GM08714 (cell line): Measurements from ENCODE around the gene KIFC3.
"Not testable (repeated sequence)": the region's sequence is repeated elsewhere in the genome, so short reads cannot be mapped to it uniquely, and the experiment has no call there.

Source experiments
- H3K4me3 ChIP-seq: fragments of 200-500 bp; sonication (Bioruptor generic); 2 replicates; pipeline ENCODE4 v1.5.1; 2014; ENCODE audit warnings: mild to moderate bottlenecking, low read length, inconsistent platforms
- ZNF274 ChIP-seq: IDR thresholded peaks from 2 replicates; pipeline ENCODE4 v1.6.1; 2012; ENCODE audit warnings: mild to moderate bottlenecking, low read depth, low read length

The KIFC3 gene

DNA sequence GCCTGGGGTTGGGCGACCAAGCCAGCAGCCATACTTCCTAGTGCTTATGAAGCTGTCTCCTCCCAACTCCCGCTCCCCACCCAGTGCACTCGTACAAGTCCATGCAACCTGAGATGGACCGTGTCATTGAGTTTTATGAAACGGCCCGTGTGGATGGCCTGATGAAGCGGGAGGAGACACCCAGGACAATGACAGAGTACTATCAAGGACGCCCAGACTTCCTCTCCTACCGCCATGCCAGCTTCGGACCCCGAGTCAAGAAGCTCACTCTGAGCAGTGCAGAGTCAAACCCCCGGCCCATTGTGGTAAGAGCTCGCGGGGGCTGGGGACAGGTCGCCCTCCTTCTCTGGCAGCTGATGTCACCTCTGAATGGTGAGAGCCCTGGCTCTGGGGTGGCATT is 77.8 kb downstream of the KIFC3 start:
- TF ChIP-seq ZNF274: no peak
- H3K4me3 ChIP-seq: no peak overlapping the region

DNA sequence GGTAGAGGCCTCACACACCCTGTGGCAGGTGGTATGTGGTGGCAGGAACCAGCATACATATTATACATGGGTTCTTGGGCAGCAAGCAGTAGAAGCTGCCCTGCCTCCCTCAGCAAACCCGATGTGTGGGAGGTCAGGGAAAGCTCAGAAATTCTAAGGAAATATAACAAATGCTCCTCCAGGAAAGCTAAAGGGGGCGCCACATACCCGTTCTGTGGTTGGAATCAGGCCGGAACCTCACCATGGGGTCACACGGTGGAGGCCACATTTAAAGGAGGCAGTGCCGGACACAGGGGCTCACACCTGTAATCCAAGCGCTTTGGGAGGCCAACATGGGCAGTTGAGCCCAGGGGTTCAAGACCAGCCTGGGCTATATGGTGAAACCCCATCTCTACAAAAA is 79.1 kb downstream of the KIFC3 start:
- no peak for TF ChIP-seq ZNF274
- H3K4me3 ChIP-seq: no peak overlapping the region

DNA sequence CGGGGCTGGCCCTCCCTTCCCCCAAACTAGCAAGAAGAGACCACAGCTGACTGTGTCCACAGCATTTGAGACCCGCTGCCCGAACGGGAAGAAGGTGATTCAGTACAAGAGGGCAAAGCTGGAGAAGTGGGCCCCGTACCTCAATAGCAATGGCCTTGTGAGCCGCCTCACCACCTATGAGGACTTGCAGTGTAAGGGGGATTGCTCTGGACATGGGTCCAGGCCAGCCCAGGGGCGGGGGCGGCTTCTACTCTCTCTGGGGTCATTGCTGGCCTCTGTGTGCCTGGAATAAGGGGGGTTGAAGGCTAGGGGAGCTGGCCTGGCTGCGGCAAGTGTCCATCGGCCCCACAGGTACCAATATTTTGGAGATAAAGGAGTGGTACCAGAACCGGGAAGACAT is 79.6 kb downstream of the KIFC3 start:
- H3K4me3 ChIP-seq: no peak overlapping the region
- no peak for TF ChIP-seq ZNF274

GRCh38 chr16:57722210-57722499 is 80.1 kb downstream of the KIFC3 start:
- no peak for TF ChIP-seq ZNF274
- H3K4me3 ChIP-seq: no peak overlapping the region

GRCh38 chr16:57721356-57722209 is 80.7 kb downstream of the KIFC3 start:
- TF ChIP-seq ZNF274: no peak
- H3K4me3 ChIP-seq: no peak overlapping the region

DNA sequence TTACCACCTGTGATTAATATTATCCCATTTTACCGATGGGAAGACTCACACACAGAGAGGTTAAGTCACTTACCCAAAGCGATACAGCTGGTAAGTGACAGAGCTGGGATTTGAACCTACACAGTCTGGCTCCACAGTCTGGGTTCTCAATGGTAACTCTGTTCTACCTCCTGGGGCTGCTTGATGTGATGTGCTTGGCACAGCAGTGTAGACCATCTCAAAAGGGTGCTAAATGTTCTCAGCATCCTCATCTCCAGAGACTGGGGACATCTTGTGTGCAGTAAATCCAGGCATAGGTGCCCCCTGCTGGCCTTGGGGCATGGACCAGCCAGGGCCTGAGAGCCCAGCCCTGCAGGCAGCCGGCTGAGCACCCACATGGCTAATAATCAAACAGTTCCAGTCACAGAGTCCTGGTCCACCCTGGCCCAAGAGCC is 82.1 kb downstream of the KIFC3 start:
- H3K4me3 ChIP-seq: no peak overlapping the region
- no peak for TF ChIP-seq ZNF274

DNA sequence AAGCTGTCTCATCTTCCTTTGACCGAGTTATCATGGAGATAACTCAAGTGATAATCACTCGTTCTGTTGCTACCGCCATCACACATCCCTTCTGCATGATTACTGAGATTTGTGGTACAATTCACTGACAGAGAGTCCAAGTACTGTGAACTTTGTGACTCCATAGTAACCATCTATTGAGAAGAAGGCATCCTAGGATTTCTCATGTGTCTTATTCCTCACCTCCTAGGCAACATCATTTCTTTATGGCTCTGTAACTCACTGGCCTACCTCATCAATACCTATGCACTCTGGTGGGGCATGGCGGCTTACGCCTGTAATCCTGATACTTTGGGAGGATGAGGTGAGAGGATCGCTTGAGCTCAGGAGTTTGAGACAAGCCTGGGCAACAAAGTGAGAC is 88.2 kb downstream of the KIFC3 start:
- H3K4me3 ChIP-seq: no peak overlapping the region
- TF ChIP-seq ZNF274: no peak

DNA sequence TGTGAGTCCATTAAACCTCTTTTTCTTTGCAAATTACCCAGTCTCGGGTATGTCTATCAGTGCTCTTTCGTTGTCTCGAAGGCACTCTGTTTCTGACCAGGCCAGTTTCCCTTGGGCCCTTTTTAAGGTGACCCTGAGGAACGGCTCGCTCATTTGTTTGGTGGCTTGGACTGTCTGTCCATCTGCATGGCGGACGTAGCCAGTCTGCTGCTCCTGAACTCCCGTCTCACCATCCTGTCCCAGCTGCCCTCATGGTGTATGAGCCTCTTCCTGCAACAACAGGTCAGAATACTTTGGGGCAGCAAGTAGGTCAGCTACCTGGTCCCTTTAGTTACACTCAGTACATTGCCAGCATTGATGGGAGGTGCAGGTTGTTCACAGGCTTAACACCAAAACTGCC is 88.7 kb downstream of the KIFC3 start:
- TF ChIP-seq ZNF274: no peak
- no peak overlapping the region for H3K4me3 ChIP-seq

- not testable (repeated sequence) for H3K4me3 ChIP-seq
Observed at GRCh38 chr16:57712569-57712968, 89.7 kb downstream of the KIFC3 start.

- TF ChIP-seq ZNF274: no peak
- no peak overlapping the region for H3K4me3 ChIP-seq
Observed at GRCh38 chr16:57711993-57712392, 90.3 kb downstream of the KIFC3 start.

GRCh38 chr16:57711346-57711745 is 90.9 kb downstream of the KIFC3 start:
- no peak for TF ChIP-seq ZNF274
- no peak overlapping the region for H3K4me3 ChIP-seq

- TF ChIP-seq ZNF274: no peak
- no peak overlapping the region for H3K4me3 ChIP-seq
Observed at GRCh38 chr16:57709663-57710062, 92.6 kb downstream of the KIFC3 start.
